Prostate gland (tissue), 2 donors: ENCODE measurements around the gene SYT7. TPM values are rescaled to one million over a fixed set of nuclear protein-coding genes. Genes with fewer than 3 reads are reported as not detected.
A peak's percentile ranks its signal among the peaks of the same experiment; 100 is the strongest.

ENCODE experiments used
- DNase-seq: peaks from one replicate; pipeline ENCODE4 v3.0.0-alpha.2; 2019; ENCODE audit warnings: low spot score
- H3K27ac ChIP-seq, 2 donors: fragments of 200-600 bp; sonication (generic); 2 replicates each; pipeline ENCODE4 v1.5.1; 2017 to 2019
- H3K27me3 ChIP-seq: fragments of 200-600 bp; sonication (generic); replicated peaks from 2 replicates; pipeline ENCODE4 v1.5.1; 2019; ENCODE audit not compliant: insufficient read depth
- H3K36me3 ChIP-seq, 2 donors: fragments of 200-600 bp; sonication (generic); 1 replicate in 1 of 2; 2 replicates in 1 of 2; pipeline versions ENCODE4 v1.5.1 to v1.8.1; 2017 to 2019
- H3K4me1 ChIP-seq: fragments of 200-600 bp; sonication (generic); replicated peaks from 2 replicates; pipeline ENCODE4 v1.5.1; 2019
- H3K4me3 ChIP-seq, 2 donors: fragments of 200-600 bp; sonication (generic); 2 replicates each; pipeline ENCODE4 v1.5.1; 2017 to 2019
- H3K9me3 ChIP-seq: fragments of 200-600 bp; sonication (generic); 2 replicates; pipeline ENCODE4 v1.5.1; 2017
- CTCF ChIP-seq, 4 experiments: fragments of 200-600 bp in 2 of 4; fragments of 450-650 bp in 2 of 4; sonication (generic) in 2 of 4; IDR thresholded peaks; 1 replicate in 3 of 4; 2 replicates in 1 of 4; pipeline ENCODE4 v1.5.1; 2016 to 2019; ENCODE audit warnings: antibody characterized with exemption in 4 of 4, mild to moderate bottlenecking in 2 of 4, moderate library complexity in 2 of 4
- POLR2A ChIP-seq: fragments of 450-650 bp; IDR thresholded peaks from one replicate; pipeline ENCODE4 v1.6.1; 2016; ENCODE audit warnings: antibody characterized with exemption, mild to moderate bottlenecking
- POLR2AphosphoS5 ChIP-seq: sonication (generic); formaldehyde crosslinking; IDR thresholded peaks from one replicate; pipeline ENCODE4 v1.6.1; 2017; ENCODE audit warnings: antibody characterized with exemption
- WGBS: methylation state at CpG from one replicate; pipeline ENCODE4 v1.1.5; 2018; 5-methylcytosine and 5-hydroxymethylcytosine counted together
- intact Hi-C: fragments of 100-400 bp; cut with DNase I; formaldehyde crosslinking; loops from one replicate; pipeline ENCODE4 v1.14.2; 2022
- total RNA-seq, 2 donors: library from RNA; depleted of rRNA; stranded (reverse); fragments of >200 nt; gene quantifications; one replicate each; pipeline ENCODE4 v1.1.0, GENCODE V29; 2016

SYT7 gene
- 100 to 1,000 TPM; 114 to 199 TPM for total RNA-seq

GRCh38 chr11:61581030-61581928, at the start of gene SYT7:
TSS of gene SYT7 (minus strand) at chr11:61581076. CDS start at chr11:61580820, 256 bp downstream.
- H3K36me3 ChIP-seq, result no peaks in the 10 kb centered on the region
- peak within 1 kb of the TSS; percentile 54 to 77 for H3K4me3 ChIP-seq
- H3K9me3 ChIP-seq, result no peaks in the 10 kb centered on the region
- H3K4me1 ChIP-seq, result peaks cover 22% of the 10 kb centered on the region
- peak; percentile 94 for DNase-seq
- no peak for TF ChIP-seq POLR2A
- TF ChIP-seq CTCF (IDR thresholded peaks at IDR 0.05), result peak in 2 of 4 experiments; percentile 40 to 48
- peak; percentile 89 for TF ChIP-seq POLR2AphosphoS5
- intact Hi-C loops, result no loop called here
- H3K27ac ChIP-seq, result peak within 1 kb of the TSS; percentile 91 to 95
- 3% methylated on average over 21 of the region's 96 CpGs for WGBS
- H3K27me3 ChIP-seq, result no peaks in the 10 kb centered on the region

- Histone ChIP-seq H3K4me1 (peaks cover 5% of the 10 kb centered on the region), H3K36me3 (no peaks in the 10 kb centered on the region), H3K27ac (no peak overlapping the region), H3K4me3 (no peak overlapping the region), H3K27me3 (no peaks in the 10 kb centered on the region), H3K9me3 (no peaks in the 10 kb centered on the region)
- no peak for TF ChIP-seq POLR2A
- intact Hi-C loops, result loop anchor here (10.0 kb wide), 1 partner anchor 155 kb away; no protein-coding TSS in a partner anchor
- WGBS, result 53% methylated on average over 10 of the region's 10 CpGs
- no peak for DNase-seq
These were observed 49.2 kb upstream of the SYT7 start for GRCh38 chr11:61630089-61630488.

- Histone ChIP-seq H3K27ac (no peak overlapping the region), H3K4me1 (peaks cover 5% of the 10 kb centered on the region), H3K36me3 (no peaks in the 10 kb centered on the region), H3K27me3 (no peaks in the 10 kb centered on the region), H3K4me3 (no peak overlapping the region), H3K9me3 (no peaks in the 10 kb centered on the region)
- WGBS, result 90% methylated on average over 16 of the region's 18 CpGs
- intact Hi-C loops, result no loop called here
- TF ChIP-seq POLR2A (no peak), CTCF (IDR thresholded peaks at IDR 0.05) (no peak), POLR2AphosphoS5 (no peak)
- no peak for DNase-seq
These were observed 48.4 kb upstream of the SYT7 start for GRCh38 chr11:61629082-61629833.

- no peaks in the 10 kb centered on the region for H3K9me3 ChIP-seq
- peaks cover 5% of the 10 kb centered on the region for H3K4me1 ChIP-seq
- no peaks in the 10 kb centered on the region for H3K27me3 ChIP-seq
- H3K27ac ChIP-seq, result no peak overlapping the region
- 57% methylated on average over 5 of the region's 5 CpGs for WGBS
- intact Hi-C loops, result no loop called here
- H3K4me3 ChIP-seq, result no peak overlapping the region
- no peaks in the 10 kb centered on the region for H3K36me3 ChIP-seq
- TF ChIP-seq POLR2AphosphoS5 (no peak), POLR2A (no peak), CTCF (IDR thresholded peaks at IDR 0.05) (no peak)
- DNase-seq, result no peak
These were observed 47.7 kb upstream of the SYT7 start for GRCh38 chr11:61628662-61628970.

GRCh38 chr11:61627850-61628661, 47.2 kb upstream of the SYT7 start:
- peak overlapping the region; percentile 91 to 93 for H3K27ac ChIP-seq
- peak; percentile 69 for TF ChIP-seq POLR2AphosphoS5
- TF ChIP-seq CTCF (IDR thresholded peaks at IDR 0.05), result peak; percentile 35 to 95 (median 86)
- TF ChIP-seq POLR2A, result no peak

More at GRCh38 chr11:61627850-61628661, 47.2 kb upstream of the SYT7 start:
- intact Hi-C loops, result no loop called here
- Histone ChIP-seq H3K9me3 (no peaks in the 10 kb centered on the region), H3K4me3 (no peak overlapping the region), H3K4me1 (peaks cover 5% of the 10 kb centered on the region), H3K27me3 (no peaks in the 10 kb centered on the region), H3K36me3 (no peaks in the 10 kb centered on the region)
- peak; percentile 71 for DNase-seq
- WGBS, result 75% methylated on average over 12 of the region's 13 CpGs
